ENCODE measurements around the gene NPAS2.

Gene NPAS2

DNA sequence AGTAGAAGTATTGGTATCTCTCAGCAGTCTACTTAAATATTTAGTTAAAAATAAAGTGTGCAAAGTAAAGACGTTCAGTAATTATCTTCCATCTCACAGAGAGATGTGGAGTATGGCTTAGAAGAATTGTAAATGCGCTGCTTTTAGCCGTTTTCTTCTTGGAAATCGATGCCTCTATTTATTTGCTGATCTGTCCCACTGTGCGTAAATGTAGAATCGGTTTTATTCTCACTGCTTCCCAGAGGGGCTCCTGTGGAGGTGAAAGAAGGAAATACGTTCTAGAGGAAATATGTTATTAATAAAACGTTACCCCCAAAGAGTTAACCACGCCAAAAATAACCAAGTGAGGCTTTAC is 1.9 kb downstream of the NPAS2 start:
- H3K4me1 ChIP-seq (ENCODE audit: insufficient read depth, low read length), result no peaks in the 10 kb centered on the region
- H3K9ac ChIP-seq (ENCODE audit: low read depth, low read length), result no peak overlapping the region
- H3K9me3 ChIP-seq (ENCODE audit: control insufficient read depth, insufficient read depth, low read length), result no peaks in the 10 kb centered on the region
- H3K36me3 ChIP-seq (ENCODE audit: insufficient read depth, low read length), result no peaks in the 10 kb centered on the region

DNA sequence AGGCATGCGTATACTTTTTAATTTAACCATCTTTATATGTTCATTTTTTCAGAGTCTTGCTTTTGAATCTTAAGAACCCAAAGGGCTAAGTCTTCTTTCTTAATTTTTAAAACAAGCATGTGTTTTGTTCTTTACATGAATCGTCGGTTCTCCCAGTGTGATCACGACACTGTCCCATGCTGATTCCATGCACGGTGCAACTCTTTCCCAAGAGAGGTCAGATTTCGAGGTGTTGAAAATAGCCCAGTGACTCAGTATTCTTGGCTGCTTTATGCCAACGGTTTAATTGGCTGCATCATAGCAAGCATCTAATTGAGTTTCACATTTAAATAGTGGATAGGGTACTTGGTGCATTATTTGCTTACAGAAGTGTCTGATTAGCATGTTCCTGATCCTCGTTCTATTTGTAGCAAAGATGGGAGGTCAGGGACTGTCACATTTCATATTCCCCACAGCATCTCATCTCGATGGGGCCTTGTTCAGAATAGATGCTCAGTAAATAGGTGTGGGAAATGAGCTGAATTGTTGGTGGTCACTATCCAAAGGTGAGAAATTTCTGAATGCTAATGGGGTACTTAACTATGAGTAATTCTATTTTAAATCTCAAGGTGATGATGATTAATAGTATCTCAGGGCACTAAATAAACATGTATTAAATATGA is 2.8 kb downstream of the NPAS2 start:
- Histone ChIP-seq H3K4me1 (ENCODE audit: insufficient read depth, low read length) (no peaks in the 10 kb centered on the region), H3K9ac (ENCODE audit: low read depth, low read length) (no peak overlapping the region), H3K36me3 (ENCODE audit: insufficient read depth, low read length) (no peaks in the 10 kb centered on the region), H3K9me3 (ENCODE audit: control insufficient read depth, insufficient read depth, low read length) (no peaks in the 10 kb centered on the region)

DNA sequence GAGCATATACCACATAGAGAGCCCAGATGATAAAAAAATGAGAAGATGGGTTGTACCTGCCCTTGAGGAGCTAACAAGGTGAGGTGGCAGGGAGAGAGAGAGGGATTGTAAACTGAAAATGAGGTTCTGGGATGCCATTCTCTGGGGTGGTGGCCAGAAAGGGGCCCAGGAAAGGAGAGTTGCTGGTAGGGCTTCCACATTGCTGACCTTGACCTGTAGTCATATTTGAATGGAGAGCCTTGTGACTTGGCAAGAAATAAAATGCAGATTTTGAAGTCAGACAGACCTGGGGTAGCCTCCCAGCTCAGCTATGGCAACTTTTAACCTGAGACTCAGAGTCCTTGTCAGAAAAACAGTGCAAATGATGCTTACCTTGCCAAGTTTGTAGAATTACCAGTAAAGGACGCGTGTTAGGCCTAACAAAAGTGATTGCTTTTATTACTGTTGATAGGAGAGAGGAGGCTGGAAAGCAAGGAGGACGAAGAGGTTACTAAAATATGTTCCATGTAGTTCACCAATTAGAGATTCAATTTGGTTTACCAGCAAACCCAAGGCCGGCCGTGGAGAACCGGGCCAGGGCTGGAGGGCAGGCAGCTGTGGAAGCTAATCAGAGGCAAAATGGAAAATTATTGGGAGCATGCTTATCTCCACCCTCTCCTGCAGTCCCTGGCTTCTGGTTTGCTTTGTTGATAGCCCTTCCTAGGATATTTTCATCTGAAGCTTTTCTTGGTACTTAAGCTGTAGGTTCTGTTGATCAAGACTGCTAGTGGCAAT is 3.9 kb downstream of the NPAS2 start:
- no peaks in the 10 kb centered on the region for H3K4me1 ChIP-seq (ENCODE audit: insufficient read depth, low read length)

DNA sequence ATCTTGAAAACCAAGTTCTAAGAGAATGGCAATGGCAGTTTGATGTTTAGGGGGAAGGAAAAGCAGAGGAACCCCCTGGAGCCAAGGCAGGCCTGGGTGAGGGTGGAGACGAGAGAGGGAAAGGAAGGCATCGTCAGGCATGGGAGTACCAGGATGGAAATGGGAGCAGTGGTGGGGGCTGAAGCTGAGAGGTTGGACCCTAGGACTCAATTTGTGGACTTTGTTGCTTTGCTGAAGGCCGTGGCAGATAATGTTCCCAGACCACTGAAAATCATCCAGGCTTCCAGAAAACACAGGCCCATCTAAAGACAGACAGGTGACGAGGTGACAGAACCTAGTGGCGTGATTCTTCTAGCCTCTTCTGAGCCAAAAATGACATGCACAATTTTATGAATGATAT is 4.9 kb downstream of the NPAS2 start:
- Histone ChIP-seq H3K9ac (ENCODE audit: low read depth, low read length) (no peak overlapping the region), H3K36me3 (ENCODE audit: insufficient read depth, low read length) (no peaks in the 10 kb centered on the region), H3K9me3 (ENCODE audit: control insufficient read depth, insufficient read depth, low read length) (no peaks in the 10 kb centered on the region; the same call in 1 of the 2 replicates), H3K4me1 (ENCODE audit: insufficient read depth, low read length) (no peaks in the 10 kb centered on the region)

More for the DNA sequence above, 3.9 kb downstream of the NPAS2 start:
- Histone ChIP-seq H3K9ac (ENCODE audit: low read depth, low read length) (no peak overlapping the region), H3K36me3 (ENCODE audit: insufficient read depth, low read length) (no peaks in the 10 kb centered on the region), H3K9me3 (ENCODE audit: control insufficient read depth, insufficient read depth, low read length) (no peaks in the 10 kb centered on the region; the same call in 1 of the 2 replicates)

DNA sequence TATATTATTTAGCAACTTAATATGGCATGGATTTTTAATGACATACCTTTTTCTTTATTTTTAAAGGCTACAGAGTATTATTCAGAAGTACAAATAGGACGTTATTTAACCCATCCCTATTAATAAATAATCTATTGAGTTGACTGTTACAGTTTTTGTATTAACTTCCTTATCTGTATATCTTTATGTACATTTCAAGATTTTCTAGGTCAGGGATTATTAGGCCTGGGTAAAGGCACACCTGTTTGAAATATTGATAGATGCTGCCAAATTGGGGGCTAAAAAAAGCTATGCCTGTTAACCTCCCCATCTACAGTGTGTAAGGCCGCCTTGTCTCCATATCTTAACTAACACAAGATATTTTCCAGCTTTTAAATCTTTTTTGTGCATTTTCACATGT is 6.6 kb downstream of the NPAS2 start:
- Histone ChIP-seq H3K36me3 (ENCODE audit: insufficient read depth, low read length) (no peaks in the 10 kb centered on the region), H3K9me3 (ENCODE audit: control insufficient read depth, insufficient read depth, low read length) (no peaks in the 10 kb centered on the region; the same call in 1 of the 2 replicates), H3K9ac (ENCODE audit: low read depth, low read length) (no peak overlapping the region), H3K4me1 (ENCODE audit: insufficient read depth, low read length) (no peaks in the 10 kb centered on the region)

DNA sequence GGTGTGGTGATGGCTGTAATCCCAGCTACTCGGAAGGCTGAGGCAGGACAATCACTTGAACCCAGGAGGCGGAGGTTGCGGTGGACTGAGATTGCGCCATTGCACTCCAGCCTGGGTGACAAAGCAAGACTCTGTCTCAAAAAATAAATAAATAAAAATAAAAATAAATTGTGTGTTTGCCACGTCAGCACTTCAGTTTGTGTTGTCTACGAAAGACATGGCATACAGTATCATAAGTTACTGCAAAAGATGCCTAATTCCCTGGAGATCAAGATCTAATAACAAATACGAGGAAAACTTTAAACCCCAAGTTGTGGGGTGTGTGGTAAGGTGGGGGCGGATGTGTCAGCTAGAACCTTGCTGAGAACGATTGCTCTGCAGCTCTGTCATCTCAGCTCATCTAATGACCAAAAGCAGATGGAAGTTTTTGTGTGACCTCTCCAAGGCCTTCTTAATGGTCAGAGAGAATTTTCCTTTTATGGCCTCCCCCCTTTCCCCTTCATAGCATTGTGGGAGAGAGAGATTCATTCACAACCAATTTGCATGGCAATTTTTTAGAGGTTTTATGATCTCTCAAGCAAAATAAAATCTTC is 11.3 kb downstream of the NPAS2 start:
- Histone ChIP-seq H3K36me3 (ENCODE audit: insufficient read depth, low read length) (no peaks in the 10 kb centered on the region), H3K9me3 (ENCODE audit: control insufficient read depth, insufficient read depth, low read length) (no peaks in the 10 kb centered on the region; the same call in 1 of the 2 replicates), H3K4me1 (ENCODE audit: insufficient read depth, low read length) (no peaks in the 10 kb centered on the region), H3K9ac (ENCODE audit: low read depth, low read length) (no peak overlapping the region)

DNA sequence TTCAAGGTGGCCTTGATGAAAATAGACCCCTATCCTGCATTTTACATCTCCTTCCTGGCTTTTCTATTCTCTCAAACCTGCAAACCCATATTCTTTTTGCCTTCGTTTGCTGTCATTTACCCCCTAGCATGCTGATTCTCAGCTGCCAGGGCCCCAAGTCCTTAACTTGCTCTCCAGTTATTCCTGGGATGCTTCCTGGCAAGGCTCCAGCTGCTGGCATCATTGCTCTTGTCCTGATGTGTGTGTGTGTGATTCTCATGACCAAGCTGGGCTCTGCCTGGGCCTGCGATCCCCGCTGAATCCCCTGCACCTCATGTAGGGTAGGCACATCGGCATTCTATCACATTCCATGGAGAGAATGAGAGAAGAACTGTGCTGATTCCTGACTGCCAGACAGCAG is 11.9 kb downstream of the NPAS2 start:
- Histone ChIP-seq H3K9ac (ENCODE audit: low read depth, low read length) (no peak overlapping the region), H3K36me3 (ENCODE audit: insufficient read depth, low read length) (no peaks in the 10 kb centered on the region), H3K9me3 (ENCODE audit: control insufficient read depth, insufficient read depth, low read length) (no peaks in the 10 kb centered on the region; the same call in 1 of the 2 replicates), H3K4me1 (ENCODE audit: insufficient read depth, low read length) (no peaks in the 10 kb centered on the region)

DNA sequence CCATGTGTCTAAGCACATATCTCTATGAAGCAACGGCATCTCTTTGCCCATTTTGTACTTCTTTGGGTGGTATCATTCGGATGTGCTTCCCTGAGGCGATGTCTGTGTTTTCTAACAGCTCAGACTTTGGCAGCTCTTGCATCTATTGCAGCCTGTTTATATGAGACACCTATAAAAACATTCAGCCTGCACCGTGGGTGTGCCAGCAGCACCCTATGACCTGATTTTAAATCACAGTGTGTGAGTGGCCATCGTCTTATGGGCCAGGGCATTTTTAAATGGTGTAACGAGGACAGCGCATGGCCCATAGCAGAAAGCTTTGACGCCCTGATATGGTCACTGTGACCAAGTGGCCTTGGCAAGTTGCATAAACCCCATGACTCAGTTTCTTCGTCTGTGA is 12.9 kb downstream of the NPAS2 start:
- no peaks in the 10 kb centered on the region for H3K4me1 ChIP-seq (ENCODE audit: insufficient read depth, low read length)
- H3K9me3 ChIP-seq (ENCODE audit: control insufficient read depth, insufficient read depth, low read length), result no peaks in the 10 kb centered on the region; the same call in 1 of the 2 replicates
- no peak overlapping the region for H3K9ac ChIP-seq (ENCODE audit: low read depth, low read length)
- no peaks in the 10 kb centered on the region for H3K36me3 ChIP-seq (ENCODE audit: insufficient read depth, low read length)

DNA sequence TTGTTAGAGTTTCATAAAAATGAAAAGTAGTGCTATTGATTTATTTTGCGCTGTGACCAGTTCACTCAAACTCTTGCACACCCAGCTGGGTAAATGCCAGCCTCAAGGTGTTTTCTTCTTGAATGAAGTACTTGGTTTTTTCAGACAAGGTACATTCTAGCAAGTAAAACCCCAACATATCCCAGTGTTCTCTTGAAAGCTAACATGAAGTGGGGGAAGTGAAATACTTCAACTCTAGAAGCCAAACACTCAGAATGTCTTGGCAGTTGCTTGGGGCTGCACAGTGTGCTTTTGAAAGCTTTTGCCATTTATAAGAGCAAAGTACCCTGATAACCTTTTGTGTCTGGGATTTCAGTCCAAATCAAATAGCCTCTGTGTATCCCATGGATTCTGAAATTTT is 13.4 kb downstream of the NPAS2 start:
- no peak overlapping the region for H3K9ac ChIP-seq (ENCODE audit: low read depth, low read length)
- H3K36me3 ChIP-seq (ENCODE audit: insufficient read depth, low read length), result no peaks in the 10 kb centered on the region
- H3K4me1 ChIP-seq (ENCODE audit: insufficient read depth, low read length), result no peaks in the 10 kb centered on the region
- H3K9me3 ChIP-seq (ENCODE audit: control insufficient read depth, insufficient read depth, low read length), result no peaks in the 10 kb centered on the region; the same call in 1 of the 2 replicates

DNA sequence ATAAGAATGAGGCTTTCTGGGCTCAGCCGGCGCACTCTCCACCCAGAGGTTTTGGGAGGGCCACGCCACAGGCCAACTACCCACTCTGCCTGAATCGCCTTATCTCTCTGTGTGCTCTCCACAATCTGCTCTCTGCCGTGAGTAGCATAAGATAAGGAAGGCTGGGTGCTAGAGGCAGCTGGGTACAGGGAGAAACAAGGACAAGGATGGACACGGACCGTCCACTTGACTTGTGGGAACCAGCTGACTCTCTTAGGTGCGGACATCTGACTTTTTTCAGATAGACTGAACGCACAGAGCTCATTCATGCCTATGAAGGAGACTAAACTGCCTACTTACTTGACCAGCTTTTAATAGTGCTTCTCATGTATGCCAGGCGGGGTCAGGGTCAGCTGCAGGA is 14.3 kb downstream of the NPAS2 start:
- Histone ChIP-seq H3K4me1 (ENCODE audit: insufficient read depth, low read length) (no peaks in the 10 kb centered on the region), H3K9me3 (ENCODE audit: control insufficient read depth, insufficient read depth, low read length) (no peaks in the 10 kb centered on the region), H3K36me3 (ENCODE audit: insufficient read depth, low read length) (no peaks in the 10 kb centered on the region), H3K9ac (ENCODE audit: low read depth, low read length) (no peak overlapping the region)

DNA sequence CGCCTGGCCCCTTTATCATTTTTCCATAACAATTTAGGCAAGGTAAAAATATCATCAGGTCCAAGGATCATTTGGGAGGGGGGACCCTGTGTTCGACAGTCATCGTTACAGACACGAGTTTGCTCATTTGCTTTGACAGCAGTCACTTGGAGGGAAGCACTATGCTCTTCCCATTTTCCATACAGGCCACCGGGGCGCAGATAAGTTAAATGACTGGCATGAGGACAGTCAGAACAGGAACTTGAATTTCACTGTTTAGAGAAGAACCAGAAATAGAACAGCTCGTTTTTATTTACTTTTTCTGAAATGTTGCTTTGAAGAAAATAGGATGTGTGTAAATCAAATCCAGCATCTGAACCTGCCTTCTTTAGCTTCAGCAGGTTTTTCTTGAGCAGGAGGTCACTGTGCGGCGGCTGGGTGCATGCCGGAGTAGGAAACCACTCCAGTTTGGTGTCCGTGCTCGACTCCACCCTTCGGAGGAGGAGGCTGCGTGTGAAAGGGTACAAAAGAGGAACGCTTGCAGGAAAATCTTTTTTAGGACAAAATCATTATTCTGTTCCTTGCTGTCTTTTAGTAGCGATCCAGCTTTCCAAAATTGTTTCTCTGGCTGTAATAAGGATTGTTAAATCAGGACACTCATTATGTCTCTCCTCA is 15.2 kb downstream of the NPAS2 start:
- Histone ChIP-seq H3K9me3 (ENCODE audit: control insufficient read depth, insufficient read depth, low read length) (no peaks in the 10 kb centered on the region), H3K36me3 (ENCODE audit: insufficient read depth, low read length) (no peaks in the 10 kb centered on the region), H3K9ac (ENCODE audit: low read depth, low read length) (no peak overlapping the region), H3K4me1 (ENCODE audit: insufficient read depth, low read length) (no peaks in the 10 kb centered on the region)

DNA sequence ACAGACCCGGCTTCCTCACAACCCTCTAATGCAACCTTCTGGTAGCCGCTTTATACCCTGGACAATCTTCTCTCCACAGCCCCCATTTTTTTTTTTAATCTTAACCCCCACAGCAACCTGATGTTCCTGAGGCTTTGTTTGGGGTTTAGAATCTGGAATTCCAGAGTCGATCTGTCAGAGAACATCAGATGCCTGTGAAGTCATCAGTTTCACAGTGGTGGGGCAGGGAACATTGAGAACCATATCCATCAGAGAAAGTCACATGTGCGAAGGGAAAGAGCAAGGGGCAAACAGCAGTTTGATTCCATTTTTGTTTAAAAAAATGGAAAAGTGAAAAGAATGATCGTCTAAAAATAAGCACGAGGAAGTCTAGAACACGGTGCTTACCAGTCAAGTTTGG is 20.6 kb downstream of the NPAS2 start:
- Histone ChIP-seq H3K36me3 (ENCODE audit: insufficient read depth, low read length) (no peaks in the 10 kb centered on the region), H3K9ac (ENCODE audit: low read depth, low read length) (no peak overlapping the region), H3K9me3 (ENCODE audit: control insufficient read depth, insufficient read depth, low read length) (no peaks in the 10 kb centered on the region)

DNA sequence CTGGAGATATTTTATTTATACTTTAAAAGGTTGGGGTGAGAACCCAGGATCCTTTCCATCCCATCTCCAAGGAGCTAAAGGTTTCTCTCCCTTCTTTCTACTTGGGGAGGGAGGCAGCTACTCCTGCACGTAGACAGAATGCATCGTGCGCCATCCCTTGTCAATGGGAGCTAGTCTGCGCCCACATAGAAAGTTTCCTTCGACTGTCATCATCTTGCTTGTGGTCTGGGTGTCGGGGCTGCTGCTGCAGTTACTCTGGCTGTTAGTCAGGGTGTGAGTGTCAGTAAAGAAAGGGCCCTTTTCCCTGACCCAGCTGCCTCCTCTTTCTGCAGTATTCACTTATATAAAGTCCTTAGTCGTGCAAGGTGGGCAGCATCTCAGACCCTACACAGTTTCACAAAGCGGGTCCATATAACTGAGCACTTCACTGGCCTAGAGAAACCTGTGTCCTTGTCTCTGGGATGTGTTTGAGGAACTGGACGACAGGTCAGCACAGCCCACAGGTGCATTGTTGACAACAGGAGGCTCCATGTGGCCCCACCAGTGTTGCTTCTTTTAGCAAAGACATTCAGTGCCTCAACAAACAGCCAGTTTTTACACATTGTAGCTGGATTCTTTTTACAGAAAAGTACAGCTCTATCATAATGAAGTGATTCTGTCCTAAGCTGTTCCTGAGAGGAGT is 22.4 kb downstream of the NPAS2 start:
- Histone ChIP-seq H3K4me1 (ENCODE audit: insufficient read depth, low read length) (no peaks in the 10 kb centered on the region), H3K9me3 (ENCODE audit: control insufficient read depth, insufficient read depth, low read length) (no peaks in the 10 kb centered on the region), H3K9ac (ENCODE audit: low read depth, low read length) (no peak overlapping the region), H3K36me3 (ENCODE audit: insufficient read depth, low read length) (no peaks in the 10 kb centered on the region)

More for the DNA sequence above, 20.6 kb downstream of the NPAS2 start:
- H3K4me1 ChIP-seq (ENCODE audit: insufficient read depth, low read length), result no peaks in the 10 kb centered on the region

DNA sequence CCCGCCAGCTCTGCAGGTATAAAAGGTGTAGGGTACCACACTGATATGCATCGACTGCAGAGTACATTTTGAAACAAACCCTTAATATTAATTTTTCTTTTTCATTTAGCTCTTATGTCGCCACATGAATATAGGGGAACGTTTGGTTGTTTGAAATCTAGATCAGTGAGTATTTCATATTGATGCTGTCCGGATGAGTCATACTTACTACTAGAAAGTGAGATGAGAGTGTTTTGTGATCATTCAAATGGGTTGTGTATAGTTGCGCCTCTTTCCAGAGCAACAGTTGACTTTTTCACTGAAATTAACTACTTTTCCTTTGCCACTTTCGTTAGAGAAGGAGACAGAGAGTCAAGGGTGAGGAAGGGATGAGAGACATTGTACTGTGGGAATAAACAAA is 24.6 kb downstream of the NPAS2 start:
- no peaks in the 10 kb centered on the region for H3K9me3 ChIP-seq (ENCODE audit: control insufficient read depth, insufficient read depth, low read length)
- H3K9ac ChIP-seq (ENCODE audit: low read depth, low read length), result no peak overlapping the region
- H3K4me1 ChIP-seq (ENCODE audit: insufficient read depth, low read length), result no peaks in the 10 kb centered on the region
- H3K36me3 ChIP-seq (ENCODE audit: insufficient read depth, low read length), result no peaks in the 10 kb centered on the region
